ENCODE data around the gene PCDHA9. TPM values are rescaled to one million over a fixed set of nuclear protein-coding genes. Genes with fewer than 3 reads are reported as not detected.

The PCDHA9 gene
- total RNA-seq, 1 donor from 2014 or later = not detected

DNA sequence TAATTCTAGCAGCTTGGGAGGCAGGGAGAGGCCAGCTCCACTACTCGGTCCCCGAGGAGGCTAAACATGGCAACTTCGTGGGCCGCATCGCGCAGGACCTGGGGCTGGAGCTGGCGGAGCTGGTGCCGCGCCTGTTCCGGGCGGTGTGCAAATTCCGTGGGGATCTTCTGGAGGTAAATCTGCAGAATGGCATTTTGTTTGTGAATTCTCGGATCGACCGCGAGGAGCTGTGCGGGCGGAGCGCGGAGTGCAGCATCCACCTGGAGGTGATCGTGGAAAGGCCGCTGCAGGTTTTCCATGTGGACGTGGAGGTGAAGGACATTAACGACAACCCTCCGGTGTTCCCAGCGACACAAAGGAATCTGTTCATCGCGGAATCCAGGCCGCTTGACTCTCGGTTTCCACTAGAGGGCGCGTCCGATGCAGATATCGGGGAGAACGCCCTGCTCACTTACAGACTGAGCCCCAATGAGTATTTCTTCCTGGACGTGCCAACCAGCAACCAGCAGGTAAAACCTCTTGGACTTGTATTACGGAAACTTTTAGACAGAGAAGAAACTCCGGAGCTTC is 13.7 kb upstream of the PCDHA9 start:
- intact Hi-C loops (cut with micrococcal nuclease) = loop anchor here (5.0 kb wide), 1 partner anchor 42 kb away; the partner anchor contains the start of gene PCDHA2

- intact Hi-C loops (cut with micrococcal nuclease) = no loop called here
Observed at GRCh38 chr5:140835622-140836510, 12.3 kb upstream of the PCDHA9 start.

GRCh38 chr5:140840978-140841962 is 6.9 kb upstream of the PCDHA9 start, which contains the start of gene PCDHA8:
Gene PCDHA8, plus strand, starts transcription at chr5:140841187. Its CDS starts 135 bp downstream, at chr5:140841322.
- intact Hi-C loops (cut with micrococcal nuclease) = loop anchor here (2.0 to 10.0 kb wide), 5 partner anchors 39 to 584 kb away; partner anchors contain the start of genes PCDHA1, PCDHA3, PCDHB16 and PCDHB9

- intact Hi-C loops (cut with micrococcal nuclease) = loop anchor here (5.0 to 10.0 kb wide), 4 partner anchors 41 to 582 kb away; partner anchors contain the start of genes PCDHA3, PCDHB16, PCDHB9 and PCDHGA11
Observed at GRCh38 chr5:140842798-140843733, 5.1 kb upstream of the PCDHA9 start.

DNA sequence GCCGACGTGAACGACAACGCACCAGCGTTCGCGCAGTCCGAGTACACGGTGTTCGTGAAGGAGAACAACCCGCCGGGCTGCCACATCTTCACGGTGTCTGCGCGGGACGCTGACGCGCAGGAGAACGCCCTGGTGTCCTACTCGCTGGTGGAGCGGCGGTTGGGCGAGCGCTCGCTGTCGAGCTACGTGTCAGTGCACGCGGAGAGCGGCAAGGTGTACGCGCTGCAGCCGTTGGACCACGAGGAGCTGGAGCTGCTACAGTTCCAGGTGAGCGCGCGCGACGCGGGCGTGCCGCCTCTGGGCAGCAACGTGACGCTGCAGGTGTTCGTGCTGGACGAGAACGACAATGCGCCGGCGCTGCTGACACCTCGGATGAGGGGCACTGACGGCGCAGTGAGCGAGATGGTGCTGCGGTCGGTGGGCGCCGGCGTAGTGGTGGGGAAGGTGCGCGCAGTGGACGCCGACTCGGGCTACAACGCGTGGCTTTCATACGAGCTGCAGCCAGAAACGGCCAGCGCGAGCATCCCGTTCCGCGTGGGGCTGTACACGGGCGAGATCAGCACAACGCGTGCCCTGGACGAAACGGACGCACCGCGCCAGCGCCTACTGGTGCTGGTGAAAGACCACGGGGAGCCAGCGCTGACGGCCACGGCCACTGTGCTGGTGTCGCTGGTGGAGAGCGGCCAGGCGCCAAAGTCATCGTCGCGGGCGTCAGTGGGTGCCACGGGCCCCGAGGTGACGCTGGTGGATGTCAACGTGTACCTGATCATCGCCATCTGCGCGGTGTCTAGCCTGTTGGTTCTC is 1.9 kb downstream of the PCDHA9 start:
- intact Hi-C loops (cut with micrococcal nuclease) = loop anchor here (10.0 kb wide), 3 partner anchors 335 to 575 kb away; partner anchors contain the start of genes PCDHB16, PCDHB9 and PCDHGA11

DNA sequence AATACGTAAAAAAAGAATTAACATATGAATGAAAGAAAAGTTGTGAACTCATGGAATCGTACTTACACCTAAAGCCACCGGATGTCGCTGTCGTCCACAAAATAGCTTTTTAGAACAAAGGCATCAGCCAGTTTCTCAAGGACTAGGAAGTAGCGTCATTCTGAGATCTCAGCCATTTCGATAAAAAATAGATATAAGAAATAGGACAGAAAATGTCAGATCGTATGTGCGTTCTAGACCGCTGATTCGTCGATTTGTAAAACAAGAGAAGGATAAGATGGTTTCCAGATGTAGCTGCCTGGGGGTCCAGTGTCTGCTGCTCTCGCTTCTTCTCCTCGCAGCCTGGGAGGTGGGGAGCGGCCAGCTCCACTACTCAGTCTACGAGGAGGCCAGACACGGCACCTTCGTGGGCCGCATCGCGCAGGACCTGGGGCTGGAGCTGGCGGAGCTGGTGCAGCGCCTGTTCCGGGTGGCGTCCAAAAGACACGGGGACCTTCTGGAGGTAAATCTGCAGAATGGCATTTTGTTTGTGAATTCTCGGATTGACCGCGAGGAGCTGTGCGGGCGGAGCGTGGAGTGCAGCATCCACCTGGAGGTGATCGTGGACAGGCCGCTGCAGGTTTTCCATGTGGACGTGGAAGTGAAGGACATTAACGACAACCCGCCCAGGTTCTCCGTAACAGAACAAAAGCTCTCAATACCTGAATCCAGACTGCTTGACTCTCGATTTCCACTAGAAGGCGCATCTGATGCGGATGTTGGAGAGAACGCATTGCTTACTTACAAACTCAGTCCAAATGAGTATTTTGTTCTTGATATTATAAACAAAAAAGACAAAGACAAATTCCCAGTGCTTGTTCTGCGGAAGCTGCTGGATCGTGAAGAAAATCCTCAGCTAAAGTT is 7.8 kb downstream of the PCDHA9 start, which contains the start of gene PCDHA10:
TSS of gene PCDHA10 (plus strand) at position 126 of the 903 bp plus-strand sequence. CDS start at position 278, 152 bp downstream.
- intact Hi-C loops (cut with micrococcal nuclease) = no loop called here

DNA sequence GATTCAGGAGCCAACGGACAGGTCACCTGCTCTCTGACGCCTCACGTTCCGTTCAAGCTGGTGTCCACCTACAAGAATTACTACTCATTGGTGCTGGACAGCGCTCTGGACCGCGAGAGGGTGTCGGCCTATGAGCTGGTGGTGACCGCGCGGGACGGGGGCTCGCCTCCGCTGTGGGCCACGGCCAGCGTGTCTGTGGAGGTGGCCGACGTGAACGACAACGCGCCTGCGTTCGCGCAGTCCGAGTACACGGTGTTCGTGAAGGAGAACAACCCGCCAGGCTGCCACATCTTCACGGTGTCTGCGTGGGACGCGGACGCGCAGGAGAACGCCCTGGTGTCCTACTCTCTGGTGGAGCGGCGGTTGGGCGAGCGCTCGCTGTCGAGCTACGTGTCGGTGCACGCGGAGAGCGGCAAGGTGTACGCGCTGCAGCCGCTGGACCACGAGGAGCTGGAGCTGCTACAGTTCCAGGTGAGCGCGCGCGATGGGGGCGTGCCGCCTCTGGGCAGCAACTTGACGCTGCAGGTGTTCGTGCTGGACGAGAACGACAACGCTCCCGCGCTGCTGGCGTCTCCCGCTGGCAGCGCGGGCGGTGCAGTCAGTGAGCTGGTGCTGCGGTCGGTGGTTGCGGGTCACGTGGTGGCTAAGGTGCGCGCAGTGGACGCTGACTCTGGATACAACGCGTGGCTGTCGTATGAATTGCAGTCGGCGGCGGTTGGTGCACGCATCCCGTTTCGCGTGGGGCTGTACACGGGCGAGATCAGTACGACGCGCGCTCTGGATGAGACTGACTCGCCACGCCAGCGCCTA is 9.2 kb downstream of the PCDHA9 start:
- intact Hi-C loops (cut with micrococcal nuclease) = no loop called here

DNA sequence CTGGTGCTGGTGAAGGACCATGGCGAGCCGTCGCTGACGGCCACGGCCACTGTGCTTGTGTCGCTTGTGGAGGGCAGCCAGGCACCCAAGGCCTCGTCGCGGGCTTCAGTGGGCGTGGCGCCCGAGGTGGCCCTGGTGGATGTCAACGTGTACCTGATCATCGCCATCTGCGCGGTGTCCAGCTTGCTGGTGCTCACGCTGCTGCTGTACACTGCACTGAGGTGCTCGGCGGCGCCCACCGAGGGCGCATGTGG is 9.7 kb downstream of the PCDHA9 start:
- intact Hi-C loops (cut with micrococcal nuclease) = no loop called here

DNA sequence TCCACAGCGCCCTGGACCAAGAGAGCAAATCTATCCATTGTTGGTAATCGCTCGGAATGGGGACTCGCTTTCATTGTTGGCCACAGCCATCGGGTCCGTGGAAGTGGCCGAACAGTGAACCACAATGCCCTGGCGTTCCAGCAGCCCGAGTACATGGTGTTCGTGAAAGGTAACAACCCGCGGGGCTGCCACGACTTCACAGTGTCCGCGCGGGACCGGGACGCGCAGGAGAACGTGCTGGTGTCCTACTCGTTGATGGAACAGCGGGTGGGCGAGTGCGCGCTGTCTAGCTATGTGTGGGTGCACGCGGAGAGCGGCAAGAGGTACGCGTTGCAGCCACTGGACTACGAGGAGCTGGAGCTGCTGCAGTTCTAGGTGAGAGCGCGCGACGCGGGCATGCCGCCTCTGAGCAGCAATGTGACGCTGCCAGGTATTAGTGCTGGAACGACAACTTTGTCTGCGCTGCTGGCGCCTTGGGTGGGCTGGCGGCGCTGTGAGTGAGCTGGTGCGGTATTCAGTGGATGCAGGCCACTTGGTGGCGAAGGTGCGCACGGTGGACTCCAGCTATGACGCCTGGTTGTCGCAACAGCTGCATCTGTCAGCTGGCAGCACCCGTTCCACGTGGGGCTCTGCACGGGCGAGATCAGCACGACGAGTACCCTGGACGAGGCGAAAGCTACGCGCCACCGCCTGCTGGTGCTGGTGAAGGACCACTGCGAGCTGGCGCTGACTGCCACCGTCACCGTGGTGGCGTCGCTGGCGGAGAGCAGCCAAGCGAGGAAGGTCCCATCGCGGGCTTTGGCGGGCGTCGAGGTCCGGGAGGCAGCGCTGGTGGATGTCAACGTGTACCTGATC is 14.5 kb downstream of the PCDHA9 start:
- intact Hi-C loops (cut with micrococcal nuclease) = loop anchor here (10.0 kb wide), 1 partner anchor 502 kb away; the partner anchor contains the start of gene PCDHGA5

DNA sequence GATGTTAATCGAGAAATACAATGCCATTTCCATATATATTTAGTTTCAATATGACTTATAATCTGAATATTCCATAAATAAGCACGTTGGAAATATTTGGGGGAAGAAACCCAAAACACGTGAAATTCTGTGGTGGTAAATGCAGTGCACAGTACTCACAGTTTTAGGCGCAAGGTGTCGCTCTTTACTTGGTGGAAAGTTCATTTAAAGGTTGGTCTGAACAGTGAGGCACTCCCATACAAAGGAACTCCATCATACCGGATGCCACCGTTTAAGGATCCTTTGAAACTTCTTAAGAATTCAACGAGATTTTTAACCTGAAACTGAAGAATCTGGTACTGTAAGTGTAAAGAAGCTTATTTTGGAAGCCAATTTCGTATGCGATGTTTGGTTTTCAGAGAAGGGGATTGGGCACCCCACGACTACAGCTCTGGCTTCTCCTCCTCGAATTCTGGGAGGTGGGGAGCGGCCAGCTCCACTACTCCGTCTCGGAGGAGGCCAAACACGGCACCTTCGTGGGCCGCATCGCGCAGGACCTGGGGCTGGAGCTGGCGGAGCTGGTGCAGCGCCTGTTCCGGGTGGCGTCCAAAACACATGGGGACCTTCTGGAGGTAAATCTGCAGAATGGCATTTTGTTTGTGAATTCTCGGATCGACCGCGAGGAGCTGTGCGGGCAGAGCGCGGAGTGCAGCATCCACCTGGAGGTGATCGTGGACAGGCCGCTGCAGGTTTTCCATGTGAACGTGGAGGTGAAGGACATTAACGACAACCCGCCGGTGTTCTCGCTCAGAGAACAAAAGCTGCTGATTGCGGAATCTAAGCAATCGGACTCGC is 20.8 kb downstream of the PCDHA9 start, which contains the start of gene PCDHA11:
TSS of gene PCDHA11 (plus strand) at position 237 of the 834 bp plus-strand sequence. CDS start at position 384, 147 bp downstream.
- intact Hi-C loops (cut with micrococcal nuclease) = loop anchor here (10.0 kb wide), 1 partner anchor 496 kb away; the partner anchor contains the start of gene PCDHGA5

GRCh38 chr5:140869555-140869886 is 21.3 kb downstream of the PCDHA9 start:
- intact Hi-C loops (cut with micrococcal nuclease) = loop anchor here (10.0 kb wide), 1 partner anchor 495 kb away; the partner anchor contains the start of gene PCDHGA5

DNA sequence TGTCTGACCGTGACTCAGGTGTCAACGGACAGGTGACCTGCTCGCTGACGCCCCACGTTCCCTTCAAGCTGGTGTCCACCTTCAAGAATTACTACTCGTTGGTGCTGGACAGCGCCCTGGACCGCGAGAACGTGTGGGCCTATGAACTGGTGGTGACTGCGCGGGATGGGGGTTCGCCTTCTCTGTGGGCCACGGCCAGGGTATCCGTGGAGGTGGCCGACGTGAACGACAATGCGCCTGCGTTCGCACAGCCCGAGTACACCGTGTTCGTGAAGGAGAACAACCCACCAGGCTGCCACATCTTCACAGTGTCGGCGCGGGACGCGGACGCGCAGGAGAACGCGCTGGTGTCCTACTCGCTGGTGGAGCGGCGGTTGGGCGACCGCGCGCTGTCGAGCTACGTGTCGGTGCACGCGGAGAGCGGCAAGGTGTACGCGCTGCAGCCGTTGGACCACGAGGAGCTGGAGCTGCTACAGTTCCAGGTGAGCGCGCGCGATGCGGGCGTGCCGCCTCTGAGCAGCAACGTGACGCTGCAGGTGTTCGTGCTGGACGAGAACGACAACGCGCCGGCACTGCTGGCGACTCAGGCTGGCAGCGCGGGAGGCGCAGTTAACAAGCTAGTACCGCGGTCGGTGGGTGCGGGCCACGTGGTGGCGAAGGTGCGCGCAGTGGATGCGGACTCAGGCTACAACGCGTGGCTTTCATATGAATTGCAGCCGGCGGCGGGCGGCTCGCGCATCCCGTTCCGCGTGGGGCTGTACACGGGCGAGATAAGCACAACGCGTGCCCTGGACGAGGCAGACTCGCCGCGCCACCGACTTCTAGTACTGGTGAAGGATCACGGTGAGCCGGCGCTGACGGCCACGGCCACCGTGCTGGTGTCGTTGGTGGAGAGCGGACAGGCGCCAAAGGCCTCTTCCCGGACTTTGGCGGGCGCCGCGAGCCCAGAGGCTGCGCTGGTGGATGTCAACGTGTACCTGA is 22.3 kb downstream of the PCDHA9 start:
- intact Hi-C loops (cut with micrococcal nuclease) = no loop called here

DNA sequence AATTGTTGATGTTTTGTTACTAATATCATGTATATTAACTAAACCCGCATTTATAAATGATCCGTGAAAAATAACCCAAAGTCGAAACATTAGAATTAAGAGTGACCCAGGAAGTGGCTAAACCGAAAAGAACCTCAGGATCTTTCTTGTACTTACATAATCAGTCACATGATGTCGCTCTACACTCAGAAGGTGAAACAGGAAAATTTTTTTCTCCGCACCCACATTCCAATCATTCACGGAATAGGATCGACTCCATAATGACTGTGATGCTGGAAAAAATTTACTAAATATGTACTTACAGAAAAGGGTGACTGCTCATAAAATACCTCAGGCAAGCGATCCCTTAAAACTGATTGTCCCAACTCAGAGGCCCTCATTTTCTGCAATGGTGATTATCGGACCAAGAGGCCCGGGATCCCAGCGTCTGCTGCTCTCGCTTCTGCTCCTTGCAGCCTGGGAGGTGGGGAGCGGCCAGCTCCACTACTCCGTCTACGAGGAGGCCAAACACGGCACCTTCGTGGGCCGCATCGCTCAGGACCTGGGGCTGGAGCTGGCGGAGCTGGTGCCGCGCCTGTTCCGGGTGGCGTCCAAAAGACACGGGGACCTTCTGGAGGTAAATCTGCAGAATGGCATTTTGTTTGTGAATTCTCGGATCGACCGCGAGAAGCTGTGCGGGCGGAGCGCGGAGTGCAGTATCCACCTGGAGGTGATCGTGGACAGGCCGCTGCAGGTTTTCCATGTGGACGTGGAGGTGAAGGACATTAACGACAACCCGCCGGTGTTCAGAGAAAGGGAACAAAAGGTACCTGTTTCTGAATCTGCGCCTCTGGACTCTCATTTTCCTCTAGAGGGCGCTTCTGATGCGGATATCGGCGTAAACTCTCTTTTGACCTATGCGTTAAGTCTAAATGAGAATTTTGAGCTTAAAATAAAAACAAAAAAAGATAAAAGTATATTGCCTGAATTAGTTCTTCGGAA is 27.2 kb downstream of the PCDHA9 start, which contains the start of gene PCDHA12:
TSS of gene PCDHA12 (plus strand) at position 224 of the 981 bp plus-strand sequence. CDS start at position 389, 165 bp downstream.
- intact Hi-C loops (cut with micrococcal nuclease) = no loop called here
